Ammon's horn (tissue), 1 donor: ENCODE data around the gene WNK1.
A peak's percentile ranks its signal among the peaks of the same experiment; 100 is the strongest.
"Not testable (repeated sequence)": the region's sequence is repeated elsewhere in the genome, so short reads cannot be mapped to it uniquely, and the experiment has no call there.

Experiments
- DNase-seq: peaks from one replicate; pipeline ENCODE4 v3.0.0-alpha.2; 2016; ENCODE audit warnings: low spot score

Gene WNK1

DNA sequence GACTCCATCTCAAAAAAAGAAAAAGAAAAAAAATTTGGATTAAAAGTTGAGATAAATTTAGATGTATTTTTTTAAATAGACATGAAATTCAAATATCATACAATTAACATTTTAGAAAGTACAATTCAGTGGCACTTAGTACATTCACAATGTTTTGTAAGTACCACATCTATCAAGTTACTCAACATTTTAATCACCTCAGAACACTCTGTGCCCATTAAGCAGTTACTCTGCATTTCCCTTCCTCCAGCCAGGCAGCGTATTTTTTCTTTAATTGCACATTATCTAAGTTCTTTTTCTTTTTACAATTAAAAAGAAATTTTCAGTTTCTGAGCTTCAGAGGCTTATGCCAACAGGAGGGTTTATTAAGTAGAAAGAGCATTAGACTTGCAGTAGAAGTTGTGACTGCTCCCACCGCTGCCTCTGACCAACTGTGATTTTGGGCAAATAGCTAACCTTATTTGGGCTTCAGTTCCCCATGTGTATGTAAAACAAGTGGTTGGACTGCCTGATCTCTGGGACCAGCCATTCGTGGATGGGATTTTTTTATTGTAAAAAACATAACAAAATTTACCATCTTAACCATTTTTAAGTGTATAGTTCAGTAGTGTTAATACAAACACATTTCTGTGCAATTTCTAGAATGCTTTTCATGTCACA is 65.7 kb downstream of the WNK1 start:
- no peak for DNase-seq

DNA sequence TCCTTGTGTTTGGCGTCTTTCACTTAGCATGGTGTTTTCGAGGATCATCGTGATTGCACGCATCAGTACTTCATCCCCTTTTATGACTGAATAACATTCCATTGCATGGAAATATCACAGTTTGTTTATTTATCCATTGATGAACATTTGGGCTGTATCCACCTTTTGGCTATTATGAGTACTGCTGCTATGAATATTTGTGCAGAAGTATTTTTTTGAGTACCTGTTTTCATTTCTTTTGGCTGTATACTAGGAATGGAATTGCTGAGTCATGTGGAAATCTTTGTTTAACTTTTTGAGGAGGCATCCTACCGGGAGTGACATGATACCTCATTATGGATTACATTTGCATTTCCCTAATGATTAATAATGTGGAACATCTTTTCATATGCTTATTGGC is 66.4 kb downstream of the WNK1 start:
- no peak for DNase-seq

DNA sequence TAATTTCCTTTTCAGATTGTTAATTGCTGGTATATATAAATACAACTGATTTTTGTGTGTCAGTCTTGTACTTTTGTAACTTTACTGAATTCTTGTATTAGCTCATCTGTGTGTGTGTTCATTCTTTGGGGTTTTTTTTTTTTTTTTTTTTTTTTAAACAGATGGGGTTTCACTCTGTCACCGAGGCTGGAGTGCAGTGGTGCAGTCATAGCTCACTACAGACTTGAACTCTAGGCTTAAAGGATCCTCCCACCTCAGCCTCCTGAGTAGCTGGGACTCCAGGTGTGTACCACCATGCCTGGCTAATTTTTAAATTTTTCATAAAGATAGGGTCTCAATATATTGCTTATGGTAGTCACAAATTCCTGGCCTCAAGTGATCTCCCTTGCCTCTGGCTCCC is 68.0 kb downstream of the WNK1 start:
- no peak for DNase-seq

DNA sequence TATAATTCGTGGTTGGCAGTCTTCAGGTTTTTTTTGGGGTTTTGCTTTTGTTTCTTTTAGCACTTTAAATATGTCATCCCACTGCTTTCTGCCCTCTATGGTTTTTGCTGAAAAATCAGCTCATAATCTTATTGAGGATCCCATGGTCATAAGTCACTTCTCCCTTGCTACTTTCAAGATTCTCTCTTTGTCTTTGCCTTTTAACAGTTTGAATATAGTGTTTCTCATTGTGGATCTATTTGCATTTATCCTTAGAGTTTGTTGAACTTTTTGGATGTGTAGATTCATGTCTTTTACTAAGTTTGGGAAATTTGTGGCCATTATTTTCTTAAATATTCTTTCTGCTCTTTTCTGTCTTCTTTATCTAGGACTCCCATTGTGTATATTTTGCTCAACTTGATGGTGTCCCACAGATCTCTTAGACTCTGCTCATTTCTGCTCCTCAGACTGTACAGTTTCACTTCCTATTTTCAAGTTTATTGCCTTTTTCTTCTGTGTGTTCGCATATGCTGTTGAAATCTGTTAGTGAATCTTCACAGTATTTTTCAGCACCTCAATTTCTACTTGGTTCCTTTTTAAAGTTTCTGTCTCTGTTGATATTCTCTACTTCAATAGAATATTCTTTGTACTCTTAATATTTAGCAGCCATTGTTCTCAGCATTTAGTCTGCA is 70.8 kb downstream of the WNK1 start:
- peak; percentile 27 for DNase-seq

DNA sequence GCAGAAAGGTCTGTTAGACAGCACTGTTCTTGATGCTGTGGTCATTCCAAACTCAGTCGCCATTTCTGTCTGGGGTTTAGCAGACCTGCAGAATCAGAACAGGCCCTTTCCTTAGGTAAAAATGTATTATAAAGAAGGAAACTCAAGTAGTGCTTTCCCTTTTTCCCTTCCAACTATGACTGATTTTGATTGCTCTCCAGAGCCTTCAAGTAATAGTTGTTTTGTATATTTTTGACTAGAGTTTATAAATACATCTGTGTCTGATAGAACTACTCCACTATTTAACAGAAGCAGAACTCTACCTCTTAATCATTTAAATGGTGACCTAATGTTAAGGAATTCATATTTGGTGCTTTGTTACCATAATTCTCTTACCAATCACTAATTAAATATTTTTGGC is 74.0 kb downstream of the WNK1 start:
- DNase-seq: no peak

DNA sequence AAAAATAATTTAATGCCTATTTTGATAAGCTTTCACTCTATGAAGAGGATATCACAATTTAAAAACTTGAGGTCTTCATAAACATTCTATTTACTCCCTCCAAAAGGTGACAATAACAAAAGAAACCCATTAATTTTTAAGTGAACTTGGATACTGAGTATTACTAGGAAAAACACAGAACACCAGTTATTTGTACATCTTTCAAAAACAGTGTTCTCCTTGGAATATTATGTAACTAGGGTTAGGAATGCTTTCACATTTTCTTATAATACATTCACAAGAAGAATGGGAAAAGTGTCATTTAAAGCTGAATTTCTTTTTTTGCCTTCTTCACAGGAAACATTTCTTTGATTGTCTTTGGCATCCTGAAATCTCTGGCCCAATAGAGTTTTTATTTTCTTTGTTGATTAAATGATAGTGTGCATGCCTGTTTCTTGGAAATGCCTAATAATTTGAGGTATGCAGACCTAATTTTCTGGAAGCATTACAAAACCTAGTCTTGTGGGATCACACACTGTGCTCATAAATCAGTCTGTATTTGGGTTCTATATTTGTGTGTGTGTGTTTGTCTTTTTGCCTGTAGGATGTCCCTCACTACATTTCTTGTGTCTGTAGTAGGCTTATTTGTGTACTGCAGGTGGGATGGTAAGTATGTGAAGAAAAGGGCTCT is 76.5 kb downstream of the WNK1 start:
- no peak for DNase-seq

DNA sequence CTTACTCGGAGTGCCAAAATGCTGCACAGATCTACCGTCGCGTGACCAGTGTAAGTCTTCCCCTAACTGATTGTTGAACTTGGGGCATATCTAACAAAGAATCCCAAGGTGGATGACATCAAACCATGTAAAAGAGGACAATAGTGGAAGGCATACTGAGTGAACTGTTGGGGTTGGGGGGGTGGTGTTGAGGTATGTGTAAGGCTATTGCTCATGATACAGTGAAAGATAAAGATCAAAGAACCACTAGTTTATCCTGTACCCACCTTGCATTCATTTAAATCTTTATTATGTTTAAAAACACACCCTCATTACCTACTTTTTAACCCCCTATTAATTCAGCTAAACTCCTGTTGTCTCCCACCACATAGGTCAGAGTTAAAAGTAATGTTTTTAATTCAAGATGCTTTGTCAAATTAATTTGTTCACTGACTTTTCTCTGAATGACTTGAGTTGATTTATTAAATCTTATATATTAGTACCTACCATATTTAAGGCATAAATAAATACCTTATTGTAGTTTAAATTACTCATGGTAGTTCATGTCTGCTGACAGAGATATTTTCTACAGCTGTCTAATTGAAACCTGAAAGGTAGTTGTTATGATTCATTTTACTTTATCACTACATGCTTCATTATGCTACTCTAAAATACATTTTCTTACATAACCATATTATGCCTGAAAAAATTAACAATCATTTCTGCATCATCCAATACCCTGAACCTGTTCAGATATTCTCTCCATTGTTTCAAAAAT is 77.9 kb downstream of the WNK1 start:
- DNase-seq: no peak

DNA sequence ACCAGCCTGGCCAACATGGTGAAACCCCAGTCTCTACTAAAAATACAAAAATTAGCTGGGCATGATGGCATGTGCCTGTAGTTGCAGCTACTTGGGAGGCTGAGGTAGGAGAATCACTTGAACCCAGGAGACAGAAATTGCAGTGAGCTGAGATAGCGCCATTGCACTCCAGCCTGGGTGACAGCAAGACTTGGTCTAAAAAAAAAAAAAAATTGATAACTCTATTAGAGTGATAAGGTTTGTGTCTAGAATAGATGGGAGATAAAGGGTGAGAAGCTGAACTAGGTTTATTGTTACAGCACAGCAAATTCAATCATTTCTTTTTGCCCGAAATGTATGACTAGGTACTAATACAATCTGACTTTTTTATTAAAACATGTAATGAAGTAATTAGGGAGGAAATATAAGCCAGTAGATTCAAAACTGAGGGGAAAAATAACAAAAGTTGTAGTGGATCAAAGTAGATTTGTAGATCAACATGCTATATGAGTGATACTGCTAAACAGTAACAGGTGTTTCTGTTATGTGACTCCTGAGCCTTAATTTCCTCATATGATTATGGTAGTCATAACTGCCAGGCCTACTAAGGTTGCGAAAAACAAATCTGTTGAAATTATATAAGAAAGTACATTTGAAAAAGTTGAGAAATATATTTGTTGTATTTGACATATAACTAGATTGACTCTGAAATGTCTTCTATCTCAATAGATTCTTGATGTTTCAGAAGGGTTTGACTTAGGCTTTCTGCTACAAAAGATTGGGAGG is 83.6 kb downstream of the WNK1 start:
- DNase-seq: no peak

DNA sequence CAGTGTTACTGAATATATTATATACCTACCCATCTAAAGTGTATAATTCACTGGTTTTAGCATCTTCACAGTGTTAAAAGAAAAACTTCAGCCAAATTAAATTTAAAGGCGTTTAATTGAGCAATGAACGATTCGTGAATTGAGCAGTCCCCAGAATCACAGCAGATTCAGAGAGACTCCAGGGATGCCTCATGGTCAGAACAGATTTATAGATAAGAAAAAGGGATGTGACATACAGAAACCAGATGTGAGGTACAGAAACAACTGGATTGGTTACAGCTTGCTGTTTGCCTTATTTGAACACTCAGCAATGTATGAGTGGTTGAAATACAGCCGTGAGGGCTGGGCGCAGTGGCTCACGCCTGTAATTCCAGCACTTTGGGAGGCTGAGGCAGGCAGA is 84.6 kb downstream of the WNK1 start:
- no peak for DNase-seq

DNA sequence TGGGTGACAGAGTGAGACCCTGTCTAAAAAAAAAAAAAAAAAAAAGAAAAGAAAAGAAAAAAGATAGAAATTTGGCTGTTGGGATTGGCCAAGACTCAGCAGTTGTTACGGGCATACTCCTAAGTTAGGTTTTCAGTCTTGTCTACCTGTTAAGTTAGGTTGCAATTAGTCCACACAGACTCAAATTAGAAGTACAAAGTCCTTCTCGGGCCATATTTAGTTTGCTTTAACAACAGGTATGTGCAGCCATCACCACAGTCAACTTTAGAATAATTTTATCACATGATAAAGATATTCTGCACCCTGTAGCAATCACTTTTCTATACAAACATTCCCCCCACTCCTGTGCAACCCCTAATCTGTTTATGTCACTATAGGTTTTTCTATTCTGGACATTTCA is 85.2 kb downstream of the WNK1 start:
- no peak for DNase-seq

DNA sequence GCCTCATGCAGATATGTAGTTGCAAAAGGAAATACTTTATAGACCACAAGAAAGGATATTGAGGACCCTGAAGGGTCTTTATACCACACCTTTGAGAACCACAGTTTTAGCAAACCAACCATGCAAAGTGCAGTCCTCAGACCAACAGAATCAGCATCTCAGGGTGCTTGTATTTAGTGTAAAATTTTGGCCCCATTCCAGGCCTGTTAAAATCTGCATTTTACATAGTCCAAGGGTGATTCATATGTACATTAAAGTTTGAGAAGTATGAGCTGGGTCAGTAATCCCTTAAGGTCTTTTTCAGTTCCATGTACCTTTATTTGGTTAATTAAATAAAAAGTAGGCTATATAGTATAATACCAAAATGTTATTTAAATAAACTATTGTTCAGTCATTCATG is 91.2 kb downstream of the WNK1 start:
- no peak for DNase-seq

DNA sequence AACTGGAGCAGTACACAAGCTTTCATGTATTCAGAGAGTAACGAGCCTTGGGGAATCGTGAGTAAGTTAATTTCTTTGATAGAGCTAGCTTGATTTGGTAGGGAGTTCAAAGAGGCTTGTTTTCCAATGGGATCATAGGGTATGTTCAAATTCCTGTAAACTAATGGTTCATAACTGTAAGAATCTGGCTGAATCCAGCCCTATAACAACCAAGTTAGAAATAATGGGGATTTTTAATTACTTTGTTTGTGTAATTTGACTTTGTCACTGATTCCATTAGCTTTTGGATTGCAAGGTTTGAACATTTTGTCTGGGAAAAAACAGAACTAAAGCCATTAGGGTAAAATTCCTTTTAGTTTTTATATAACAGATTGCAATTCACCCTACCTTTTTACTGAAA is 94.0 kb downstream of the WNK1 start:
- DNase-seq: no peak

DNA sequence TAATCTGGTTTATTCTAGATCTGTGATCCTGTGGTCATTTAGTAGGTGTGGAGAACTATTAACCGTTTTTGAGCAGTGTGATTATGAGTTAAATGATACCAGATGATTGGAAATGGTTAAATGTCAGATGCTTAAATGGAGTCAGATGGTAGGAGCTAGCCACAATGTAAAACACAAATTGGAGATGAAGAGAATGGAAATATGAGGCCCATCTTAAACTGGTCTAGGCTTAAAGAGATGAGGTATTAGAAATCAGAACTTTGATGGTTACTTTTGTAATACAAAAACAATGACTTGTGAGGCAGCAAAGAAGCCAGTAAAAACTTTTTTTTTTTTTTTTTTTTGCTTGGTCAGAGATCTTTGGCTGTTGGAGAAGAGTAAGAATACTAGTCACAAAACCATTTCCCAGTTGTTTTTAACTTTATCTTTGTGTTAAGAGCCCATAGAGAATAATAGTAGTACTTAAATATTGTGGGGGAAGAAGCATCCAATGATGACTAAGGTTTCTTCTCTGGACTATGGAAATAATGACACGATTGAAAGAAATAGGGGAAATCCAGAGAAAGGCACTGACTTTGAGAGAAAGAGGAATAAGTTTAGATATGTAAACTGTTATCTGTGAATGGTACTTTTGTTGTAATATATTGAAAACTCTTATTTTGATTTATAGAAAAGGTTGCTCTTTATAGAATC is 95.9 kb downstream of the WNK1 start:
- DNase-seq: no peak

DNA sequence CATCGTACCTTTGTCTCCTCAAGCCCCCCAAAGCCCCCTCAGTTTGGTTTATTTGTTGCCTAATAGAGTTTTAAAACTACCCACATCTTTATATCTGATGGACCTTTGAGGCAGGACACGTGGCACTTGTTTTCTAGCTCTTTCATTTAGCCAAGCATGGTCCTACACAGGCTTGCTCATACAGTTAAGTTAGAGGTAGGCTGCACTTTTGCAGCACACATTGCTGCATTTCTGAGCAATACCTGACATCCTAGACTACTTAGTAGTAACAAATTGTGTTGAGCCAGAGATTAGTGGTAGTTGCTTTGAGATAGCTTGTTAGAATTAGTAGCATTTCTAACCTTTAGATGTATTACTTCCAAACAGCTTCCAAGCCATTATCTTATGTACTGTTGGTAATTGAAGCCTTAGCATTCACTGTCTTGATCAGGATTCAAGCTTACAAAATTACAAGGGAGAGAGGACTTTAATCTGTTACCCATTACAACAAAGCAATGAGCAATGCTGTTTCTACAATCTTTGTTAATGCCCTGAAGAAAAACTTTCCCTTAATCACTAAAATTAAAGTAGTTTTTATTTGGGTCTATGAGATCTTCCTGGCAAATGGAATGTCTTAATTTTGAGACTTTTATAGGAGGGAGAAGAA is 96.6 kb downstream of the WNK1 start:
- no peak for DNase-seq

DNA sequence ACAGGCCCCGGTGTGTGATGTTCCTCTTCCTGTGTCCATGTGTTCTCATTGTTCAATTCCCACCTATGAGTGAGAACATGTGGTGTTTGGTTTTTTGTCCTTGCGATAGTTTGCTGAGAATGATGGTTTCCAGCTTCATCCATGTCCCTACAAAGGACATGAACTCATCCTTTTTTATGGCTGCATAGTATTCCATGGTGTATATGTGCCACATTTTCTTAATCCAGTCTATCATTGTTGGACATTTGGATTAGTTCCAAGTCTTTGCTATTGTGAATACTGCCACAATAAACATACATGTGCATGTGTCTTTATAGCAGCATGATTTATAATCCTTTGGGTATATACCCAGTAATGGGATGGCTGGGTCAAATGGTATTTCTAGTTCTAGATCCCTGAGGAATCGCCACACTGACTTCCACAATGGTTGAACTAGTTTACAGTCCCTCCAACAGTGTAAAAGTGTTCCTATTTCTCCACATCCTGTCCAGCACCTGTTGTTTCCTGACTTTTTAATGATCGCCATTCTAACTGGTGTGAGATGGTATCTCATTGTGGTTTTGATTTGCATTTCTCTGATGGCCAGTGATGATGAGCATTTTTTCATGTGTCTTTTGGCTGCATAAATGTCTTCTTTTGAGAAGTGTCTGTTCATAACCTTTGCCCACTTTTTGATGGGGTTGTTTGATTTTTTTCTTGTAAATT is 97.5 kb downstream of the WNK1 start:
- not testable (repeated sequence) for DNase-seq

DNA sequence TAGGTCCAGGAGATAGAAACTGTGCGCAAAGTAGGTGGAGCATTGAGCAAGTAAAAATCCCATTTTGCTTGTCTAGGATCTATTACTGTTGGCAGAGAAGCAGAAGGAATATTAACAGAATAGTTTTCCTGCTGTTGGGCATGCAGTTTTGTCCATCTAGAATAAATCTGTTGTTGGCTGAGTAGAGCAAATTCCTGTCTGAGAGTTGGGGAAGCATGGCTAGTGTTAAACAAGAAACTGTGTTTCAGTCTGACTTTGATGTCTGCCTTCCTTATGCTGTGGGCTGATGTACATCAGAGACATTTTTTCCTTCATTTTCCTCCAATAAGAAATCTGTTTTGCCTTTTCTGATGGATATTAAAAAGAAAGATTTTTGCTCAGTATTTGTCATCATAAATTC is 99.0 kb downstream of the WNK1 start:
- DNase-seq: no peak

DNA sequence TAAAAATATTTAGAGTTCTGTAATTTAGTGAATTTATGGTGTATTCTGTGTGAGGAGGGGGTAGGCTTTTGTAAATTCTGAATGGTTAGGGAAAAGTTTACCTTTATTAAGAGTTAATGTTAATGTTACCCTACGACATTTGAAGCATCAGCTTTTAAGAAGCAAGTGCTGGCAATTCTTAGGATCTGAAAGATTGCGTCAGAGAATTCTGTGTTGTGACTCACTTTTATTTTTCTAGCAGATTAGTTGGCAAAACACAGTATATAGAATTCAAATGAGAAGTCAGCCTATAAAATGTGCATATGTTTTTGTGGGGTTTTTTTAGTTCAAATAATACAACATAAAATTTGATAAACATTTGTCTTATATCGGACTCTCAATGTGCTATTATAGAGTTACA is 99.5 kb downstream of the WNK1 start:
- DNase-seq: no peak

DNA sequence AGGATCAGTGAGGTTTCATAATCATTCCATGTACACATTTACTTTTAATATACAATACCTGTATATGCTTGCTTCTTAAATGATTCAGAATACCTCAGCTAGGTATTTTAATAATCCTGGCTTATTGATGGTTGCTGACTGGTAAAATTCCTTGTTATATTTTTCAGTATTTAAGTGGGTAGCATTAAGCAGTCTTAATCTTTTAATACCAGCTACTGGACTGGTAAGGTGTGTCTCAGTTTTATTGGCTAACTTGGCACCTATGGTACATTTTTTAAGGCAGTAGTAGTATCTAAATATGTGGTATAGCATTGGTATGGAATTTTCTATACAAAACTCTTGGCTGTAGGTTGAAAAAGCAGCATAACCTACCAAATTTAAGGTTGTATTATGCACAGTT is 100.5 kb downstream of the WNK1 start:
- no peak for DNase-seq

DNA sequence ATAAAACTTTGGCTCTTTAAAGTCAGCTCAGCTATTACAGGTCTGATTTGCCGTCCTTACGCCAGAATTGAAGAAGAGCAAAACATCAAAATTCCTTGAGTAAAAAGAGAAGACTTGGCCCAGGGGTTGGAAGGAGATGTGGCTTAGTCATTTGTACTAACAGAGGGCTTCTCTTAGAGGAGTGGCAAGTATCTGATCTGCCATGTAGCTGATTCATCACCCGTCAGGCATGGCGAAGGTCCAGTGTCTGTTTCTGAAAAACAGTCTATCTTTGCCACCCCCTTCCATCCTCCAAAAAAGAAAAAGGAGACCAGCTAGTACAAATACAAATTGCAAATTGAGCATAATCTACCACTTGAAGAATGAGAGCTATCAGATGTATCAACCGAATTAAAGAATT is 105.2 kb downstream of the WNK1 start:
- peak; percentile 69 for DNase-seq

DNA sequence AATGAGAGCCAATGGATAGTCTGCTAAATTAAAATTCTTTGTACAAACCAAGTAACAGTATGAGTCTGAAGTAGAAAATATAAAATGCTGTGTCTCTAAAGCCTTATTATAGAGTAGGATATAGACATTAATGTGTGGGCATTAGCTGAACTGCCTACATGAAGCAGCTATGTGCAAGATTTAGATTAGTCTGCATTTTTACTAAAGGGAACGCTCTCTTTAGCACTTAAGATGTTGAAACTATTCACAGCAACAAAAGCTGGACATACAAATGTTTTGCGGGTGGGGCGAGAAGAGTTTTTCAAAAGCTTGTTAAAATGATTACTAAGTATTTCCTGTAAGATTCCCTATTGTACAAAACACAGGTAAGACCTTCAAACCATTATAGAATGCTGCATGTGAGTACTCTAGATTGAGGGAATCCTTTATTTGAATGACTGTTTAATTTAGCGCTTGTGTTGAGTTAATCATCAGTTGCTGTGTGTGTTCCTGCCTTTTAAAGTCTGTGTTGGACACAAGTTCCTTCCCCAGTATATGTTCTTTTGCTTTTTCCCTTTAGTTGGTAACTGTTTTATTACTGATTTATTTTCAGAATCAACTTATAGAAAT is 110.0 kb downstream of the WNK1 start:
- no peak for DNase-seq
